CD4-positive, alpha-beta T cell treated with Interleukin-15 for 1 hour (primary cell): Measurements from ENCODE around the gene UCHL5.

Source experiments
- DNase-seq: peaks from one replicate; pipeline ENCODE4 v3.0.0-alpha.2; 2020

The UCHL5 gene

DNA sequence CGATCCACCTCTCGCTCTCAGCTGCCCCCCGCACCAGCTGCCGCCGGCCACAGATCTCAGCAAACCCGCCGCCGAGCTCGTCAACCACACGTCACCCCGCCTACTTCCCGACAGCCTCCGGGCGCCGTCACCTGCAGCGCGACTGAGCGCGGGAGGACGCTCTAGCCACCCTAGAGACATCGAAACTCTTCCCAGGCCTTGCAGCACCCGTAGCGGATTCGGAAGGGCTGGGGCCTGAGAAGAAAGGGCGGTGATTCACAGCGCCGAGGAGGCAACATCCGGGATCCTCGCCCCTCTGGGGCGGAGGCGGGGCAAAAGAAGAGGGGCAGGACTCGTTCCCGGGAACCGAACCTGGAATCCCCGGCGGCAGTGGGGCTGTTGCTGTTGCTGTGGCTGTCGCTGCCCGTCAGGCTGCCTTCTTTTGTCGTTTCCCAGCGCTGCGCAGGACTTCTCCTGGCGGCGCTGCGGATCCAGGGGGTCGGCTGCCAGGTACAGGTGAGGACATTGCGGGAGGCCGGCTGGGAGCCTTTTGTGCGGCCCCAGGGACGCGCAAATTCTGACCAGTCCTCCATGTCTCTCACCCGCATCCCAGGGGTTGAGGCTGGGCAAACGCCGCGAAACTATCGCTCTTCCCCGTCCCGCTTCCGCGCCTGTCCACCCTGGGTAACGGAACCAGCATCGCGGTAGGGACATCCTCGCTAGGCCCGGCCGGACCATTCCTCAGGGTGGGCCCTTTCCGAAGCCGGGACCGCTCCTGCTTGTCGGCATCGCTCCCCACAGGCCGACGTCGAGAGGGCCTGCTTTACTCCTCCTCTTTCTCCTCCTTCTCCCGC lies at the start of gene UCHL5, which contains the start of gene RO60:
Gene UCHL5, minus strand, starts transcription at position 79 of the 833 bp plus-strand sequence. CDS start 100 bp downstream, outside the sequence.
Gene RO60, plus strand, starts transcription at position 331 of the 833 bp plus-strand sequence. CDS start 9,443 bp downstream, outside the sequence.
- peak; percentile 96 for DNase-seq

DNA sequence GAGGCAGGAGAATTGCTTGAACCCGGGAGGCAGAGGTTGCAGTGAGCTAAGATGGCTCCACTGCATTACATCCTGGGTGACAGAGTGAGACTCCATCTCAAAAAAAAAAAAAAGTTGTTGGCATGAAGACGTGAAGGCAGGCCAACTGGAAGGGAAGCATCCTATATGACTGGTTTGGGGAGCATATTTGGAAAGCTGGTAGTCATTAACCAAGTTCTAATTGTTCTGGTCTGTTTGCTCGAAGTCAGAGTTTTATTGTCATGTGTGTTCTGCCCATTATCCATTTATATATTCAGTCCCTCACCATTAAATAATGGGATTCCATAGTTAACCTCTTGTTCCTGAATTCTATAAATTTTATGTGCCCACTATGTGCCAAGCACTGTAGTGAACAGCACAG lies 49.3 kb upstream of the UCHL5 start:
- DNase-seq = no peak

- no peak for DNase-seq
Measured at GRCh38 chr1:193105821-193106177, 46.6 kb upstream of the UCHL5 start.

GRCh38 chr1:193104907-193105820 lies 46.0 kb upstream of the UCHL5 start, which contains the start of gene GLRX2:
TSS of gene GLRX2 (minus strand) at chr1:193105414. CDS start at chr1:193105382, 32 bp downstream.
- DNase-seq = peak; percentile 62

DNA sequence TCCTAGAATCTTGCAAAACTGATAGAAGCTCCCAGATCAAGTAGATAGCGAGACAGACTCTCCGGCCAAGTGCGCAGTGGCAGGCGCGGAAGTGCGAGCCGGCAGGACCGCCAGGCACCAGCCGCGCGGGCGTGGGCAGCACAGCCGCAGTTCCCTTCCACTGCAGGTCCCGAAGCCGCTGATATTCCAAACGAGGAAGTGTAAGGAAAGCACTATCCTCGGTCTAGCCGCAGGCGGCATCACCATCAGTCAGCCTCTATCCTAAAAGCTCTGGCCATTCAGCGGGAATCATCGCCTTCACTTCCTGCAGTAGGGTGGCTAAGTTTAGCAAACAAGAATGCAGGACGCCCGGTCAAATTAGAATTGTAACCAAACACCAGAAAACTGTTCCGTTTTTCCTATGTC lies 45.3 kb upstream of the UCHL5 start:
- DNase-seq = peak; percentile 20

GRCh38 chr1:193103759-193104501 lies 44.8 kb upstream of the UCHL5 start:
- no peak for DNase-seq

GRCh38 chr1:193102662-193103061 lies 43.5 kb upstream of the UCHL5 start:
- DNase-seq = no peak

DNA sequence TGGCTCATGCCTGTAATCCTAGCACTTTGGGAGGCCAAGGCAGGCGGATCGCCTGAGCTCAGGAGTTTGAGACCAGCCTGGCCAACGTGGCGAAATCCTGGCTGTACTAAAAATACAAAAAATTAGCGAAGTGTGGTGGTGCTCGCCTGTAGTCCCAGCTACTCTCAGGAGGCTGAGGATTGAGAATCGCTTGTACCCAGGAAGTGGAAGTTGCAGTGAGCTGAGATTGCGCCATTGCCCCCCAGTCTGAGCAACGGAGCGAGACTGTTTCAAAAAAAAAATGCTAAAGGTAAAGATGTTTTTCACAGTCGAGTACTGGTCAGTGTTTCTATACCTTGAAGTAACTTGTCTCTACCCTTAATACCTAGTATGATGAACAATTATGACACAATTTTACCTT lies 35.0 kb upstream of the UCHL5 start:
- no peak for DNase-seq

DNA sequence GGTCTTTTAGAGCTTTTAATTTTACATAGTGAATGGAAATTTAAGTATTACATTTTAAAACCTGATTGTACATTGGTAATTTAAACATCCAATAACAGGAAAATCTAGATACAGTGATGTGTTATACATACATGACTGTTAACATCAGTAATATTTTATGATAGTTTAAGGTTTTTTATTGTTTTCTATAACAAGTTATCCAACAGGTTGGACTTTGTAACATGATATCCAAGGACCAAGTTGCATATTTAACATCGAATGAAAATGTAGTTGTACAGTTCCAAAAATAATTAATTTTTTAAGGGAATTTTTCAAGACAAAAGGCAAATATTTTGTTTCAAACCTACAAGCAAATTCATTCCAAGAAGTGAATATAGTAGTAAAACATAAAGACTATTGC lies 31.7 kb upstream of the UCHL5 start:
- DNase-seq = no peak

DNA sequence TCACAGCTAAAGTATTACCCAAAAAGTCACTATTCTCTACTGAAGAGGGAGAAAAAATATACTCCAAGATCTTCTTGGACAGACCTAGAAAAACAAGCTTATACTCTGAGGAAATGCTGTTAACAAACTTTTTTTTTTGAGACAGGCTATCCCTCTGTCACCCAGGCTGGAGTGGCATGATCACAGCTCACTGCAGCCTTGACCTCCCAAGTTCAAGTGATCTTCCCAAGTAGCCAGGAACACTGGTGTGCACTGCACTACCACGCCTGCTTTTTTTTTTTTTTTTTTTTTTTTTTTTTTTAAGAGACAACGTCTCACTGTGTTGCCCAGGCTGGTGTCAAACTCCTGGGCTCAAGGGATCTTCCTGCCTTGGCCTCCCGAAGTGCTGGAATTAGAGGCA lies 28.7 kb upstream of the UCHL5 start:
- no peak for DNase-seq

DNA sequence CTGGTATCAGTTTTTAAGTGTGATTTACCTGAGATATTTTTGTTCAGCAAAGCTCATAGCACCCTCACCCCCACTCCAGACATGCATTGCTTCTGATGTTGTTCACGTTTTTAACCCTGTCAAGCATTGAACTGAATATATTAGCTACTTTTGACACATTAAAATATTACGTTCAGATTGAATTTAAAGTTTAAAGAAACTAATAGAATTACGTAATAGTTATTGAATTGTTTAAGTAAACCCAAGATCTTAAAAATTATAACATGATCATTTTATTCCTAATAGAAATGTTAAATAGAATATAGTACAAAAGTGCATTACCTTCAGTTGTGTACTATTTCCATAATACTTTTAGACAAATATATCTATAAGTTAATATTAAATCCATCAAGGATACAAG lies 27.2 kb upstream of the UCHL5 start:
- no peak for DNase-seq

DNA sequence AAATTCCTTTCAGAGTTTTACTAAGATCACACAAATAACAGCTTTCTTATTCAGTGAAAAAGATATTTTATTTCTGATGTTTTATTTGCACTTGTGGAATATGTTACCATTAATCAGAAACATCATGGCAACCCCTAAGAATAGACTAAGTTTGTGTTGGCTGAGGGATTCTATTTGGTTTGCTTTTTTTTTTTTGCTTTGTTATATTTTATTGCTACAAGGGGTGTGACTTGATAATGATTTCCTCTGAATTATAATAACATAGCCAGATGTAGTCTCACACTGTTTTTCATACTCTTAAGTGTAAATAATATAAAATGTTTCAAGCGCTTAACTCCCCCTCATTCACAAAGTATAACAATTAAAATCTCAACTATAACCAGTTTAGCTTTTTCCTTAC lies 26.1 kb upstream of the UCHL5 start:
- DNase-seq = no peak

DNA sequence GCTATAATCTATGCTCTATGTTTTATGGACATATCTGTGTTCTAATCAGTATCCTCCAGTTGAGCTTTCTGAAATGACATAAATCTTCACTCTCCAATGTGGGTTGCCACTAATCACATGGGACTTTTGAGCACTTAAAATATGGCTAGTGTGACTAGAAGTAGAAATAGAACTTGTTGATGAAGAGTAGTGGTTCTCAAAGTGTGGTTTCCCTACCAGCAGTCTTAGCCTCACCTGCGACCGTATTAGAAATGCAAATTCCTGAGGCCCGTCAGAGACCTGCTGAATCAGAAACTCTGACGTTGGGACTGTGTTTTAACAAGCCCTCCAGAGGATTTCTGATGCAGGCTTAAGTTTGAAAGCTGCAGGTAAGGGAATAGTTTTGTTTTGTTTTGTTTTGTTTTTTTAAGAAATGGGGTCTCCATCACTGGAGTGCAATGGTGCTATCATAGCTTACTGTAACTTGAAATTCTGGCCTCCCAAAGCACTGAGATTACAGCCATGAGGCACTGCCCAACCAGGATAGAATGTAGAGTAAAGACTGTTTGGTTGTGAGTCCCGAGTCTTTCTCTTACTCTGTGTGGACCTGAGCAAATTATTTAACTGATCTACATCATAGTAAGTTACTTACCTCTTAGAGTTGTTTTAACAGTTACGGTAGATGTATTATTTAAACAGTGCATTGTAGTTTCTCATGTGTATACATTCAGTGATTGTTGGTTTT lies 24.4 kb upstream of the UCHL5 start:
- DNase-seq = no peak

DNA sequence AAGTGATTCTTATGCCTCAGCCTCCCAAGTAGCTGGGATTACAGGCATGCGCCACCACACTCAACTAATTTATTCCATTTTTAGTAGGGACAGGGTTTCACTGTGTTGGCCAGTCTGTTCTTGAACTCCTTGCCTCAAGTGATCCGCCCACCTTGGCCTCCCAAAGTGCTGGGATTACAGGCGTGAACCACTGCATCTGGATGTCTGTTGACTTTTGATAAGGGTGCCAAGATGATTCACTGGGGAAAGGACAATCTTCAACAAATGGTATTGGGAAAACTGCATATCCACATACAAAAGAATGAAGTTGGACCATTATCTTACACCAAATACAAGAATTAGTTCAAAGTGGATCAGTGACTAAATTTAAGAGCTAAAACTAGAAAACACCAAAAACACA lies 20.0 kb upstream of the UCHL5 start:
- no peak for DNase-seq

- no peak for DNase-seq
Measured at GRCh38 chr1:193077991-193078390, 18.8 kb upstream of the UCHL5 start.

- no peak for DNase-seq
Measured at GRCh38 chr1:193070942-193071341, 11.8 kb upstream of the UCHL5 start.

DNA sequence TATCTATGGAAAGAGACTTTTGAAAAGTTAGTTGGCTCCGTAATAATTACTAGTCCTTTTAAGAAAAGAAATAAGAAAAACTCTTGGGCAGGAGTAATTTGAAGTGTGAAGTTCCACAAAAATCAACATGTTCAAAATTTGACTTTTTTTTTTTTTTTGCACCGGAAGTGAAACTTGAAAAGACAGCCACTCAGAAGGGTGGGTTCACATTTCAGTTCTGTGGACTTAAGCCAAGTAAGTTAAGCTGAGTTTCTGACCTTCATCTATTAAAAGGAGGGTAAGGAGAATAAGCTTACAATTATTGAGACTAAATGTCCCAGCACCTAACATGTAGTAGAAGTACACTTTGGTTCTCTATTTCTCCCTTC lies 11.2 kb upstream of the UCHL5 start:
- DNase-seq = no peak

DNA sequence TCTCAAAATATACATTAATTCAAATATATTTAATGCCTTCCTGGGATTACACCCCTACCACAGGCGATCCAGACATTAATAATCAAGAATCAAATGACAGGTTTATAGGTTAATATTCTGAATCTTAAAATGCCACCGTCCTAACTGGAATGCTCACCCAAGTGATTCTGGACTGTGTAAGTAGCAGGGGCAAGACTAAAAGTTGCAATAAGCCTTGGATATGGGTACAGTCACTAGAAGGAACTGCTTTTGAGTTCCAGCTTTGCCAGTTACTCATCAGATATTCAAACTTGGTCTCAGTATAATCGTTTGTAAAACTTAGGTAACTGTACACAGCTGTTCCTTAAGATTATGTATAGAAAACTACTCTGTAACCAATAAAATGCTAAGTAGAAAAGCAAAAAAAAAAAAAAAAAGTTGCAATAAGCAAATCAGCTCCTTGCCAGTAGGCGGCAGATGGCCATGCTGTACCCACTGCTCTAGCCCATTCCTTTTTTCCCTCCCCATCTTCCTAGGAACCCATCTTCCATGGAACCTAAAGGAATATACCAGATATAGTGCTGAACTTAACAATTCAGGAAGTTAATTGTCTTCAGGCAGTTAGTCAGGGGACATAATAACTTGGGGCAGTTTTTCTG lies 10.7 kb upstream of the UCHL5 start:
- DNase-seq = no peak

GRCh38 chr1:193068013-193068412 lies 8.9 kb upstream of the UCHL5 start:
- no peak for DNase-seq

- DNase-seq = no peak
Measured at GRCh38 chr1:193066606-193067005, 7.4 kb upstream of the UCHL5 start.

DNA sequence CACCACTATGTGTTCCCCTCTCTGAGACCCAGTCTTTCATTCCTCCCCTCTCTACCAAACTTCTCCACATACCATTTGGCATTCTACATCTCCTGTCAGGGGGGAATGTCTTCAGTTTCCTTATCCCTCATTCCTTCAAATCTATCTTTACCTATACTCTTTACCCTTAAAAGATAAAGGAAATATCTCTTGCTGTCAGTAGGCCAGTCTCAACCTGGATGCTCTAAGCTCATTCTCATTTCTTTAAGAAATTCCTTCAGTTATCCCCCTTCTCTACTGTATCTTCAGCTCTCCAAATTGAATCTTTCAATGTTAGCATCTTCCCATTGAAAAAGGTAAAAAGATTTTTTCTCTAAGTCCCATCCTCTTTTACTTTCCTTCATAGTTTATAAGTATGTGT lies 6.8 kb upstream of the UCHL5 start:
- no peak for DNase-seq
